ENCODE data around the gene PKP3.

- TF ChIP-seq CTCF (IDR thresholded peaks at IDR 0.05; ENCODE audit: borderline replicate concordance, extremely low read depth, low read length, poor library complexity, severe bottlenecking), result no peak
- no peak for TF ChIP-seq EZH2 (IDR thresholded peaks at IDR 0.05; ENCODE audit: borderline replicate concordance, low read depth, low read length, severe bottlenecking)
Observed at GRCh38 chr11:394858-395655, 1.0 kb downstream of the PKP3 start.

Measured in DND-41 (cell line).